ENCODE results near the gene ALDH1A1. TPM values are rescaled to one million over a fixed set of nuclear protein-coding genes. Genes with fewer than 3 reads are reported as not detected.

ALDH1A1 gene
- total and polyA plus RNA-seq, 2 of the 8 experiments (the other 6 are each of a cell fraction or from before 2014, with no cell fraction given), result 0.50 to 0.82 TPM

GRCh38 chr9:72921888-72922654 lies 30.8 kb downstream of the ALDH1A1 start (continued):
- no peak for TF ChIP-seq JUND (IDR thresholded peaks at IDR 0.05; ENCODE audit: low read length)
- TF ChIP-seq TAF7 (optimal IDR thresholded peaks at IDR 0.05; ENCODE audit: borderline replicate concordance, low read depth, low read length), result no peak
- no peak for TF ChIP-seq BACH1 (IDR thresholded peaks at IDR 0.05; ENCODE audit: low read length)

Measured in H1 (cell line).